ENCODE measurements around the gene OR10D3.

The OR10D3 gene

DNA sequence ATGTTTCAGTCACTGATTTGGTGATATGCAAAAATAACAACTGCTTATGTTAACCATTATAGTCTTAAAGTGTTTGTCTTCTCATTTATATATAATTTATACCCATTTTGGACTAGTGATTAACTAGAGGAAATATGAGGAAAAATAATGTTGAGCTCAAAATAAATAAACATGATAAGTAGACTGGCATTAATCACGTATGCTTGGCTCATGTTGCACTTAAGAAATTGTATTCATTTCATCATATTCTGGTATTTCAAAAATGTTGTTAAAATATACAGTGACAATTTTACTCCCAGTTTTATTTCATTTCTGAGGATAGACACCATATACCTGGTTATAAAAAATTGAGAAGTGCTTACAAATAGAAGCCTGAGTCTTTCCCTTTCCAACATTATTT is 3.8 kb upstream of the OR10D3 start:
- no peaks in the 10 kb centered on the region for H3K9me3 Mint-ChIP-seq
- no peak overlapping the region for H3K27ac Mint-ChIP-seq
- H3K4me3 Mint-ChIP-seq: no peak overlapping the region
- TF ChIP-seq, protein P1, sequence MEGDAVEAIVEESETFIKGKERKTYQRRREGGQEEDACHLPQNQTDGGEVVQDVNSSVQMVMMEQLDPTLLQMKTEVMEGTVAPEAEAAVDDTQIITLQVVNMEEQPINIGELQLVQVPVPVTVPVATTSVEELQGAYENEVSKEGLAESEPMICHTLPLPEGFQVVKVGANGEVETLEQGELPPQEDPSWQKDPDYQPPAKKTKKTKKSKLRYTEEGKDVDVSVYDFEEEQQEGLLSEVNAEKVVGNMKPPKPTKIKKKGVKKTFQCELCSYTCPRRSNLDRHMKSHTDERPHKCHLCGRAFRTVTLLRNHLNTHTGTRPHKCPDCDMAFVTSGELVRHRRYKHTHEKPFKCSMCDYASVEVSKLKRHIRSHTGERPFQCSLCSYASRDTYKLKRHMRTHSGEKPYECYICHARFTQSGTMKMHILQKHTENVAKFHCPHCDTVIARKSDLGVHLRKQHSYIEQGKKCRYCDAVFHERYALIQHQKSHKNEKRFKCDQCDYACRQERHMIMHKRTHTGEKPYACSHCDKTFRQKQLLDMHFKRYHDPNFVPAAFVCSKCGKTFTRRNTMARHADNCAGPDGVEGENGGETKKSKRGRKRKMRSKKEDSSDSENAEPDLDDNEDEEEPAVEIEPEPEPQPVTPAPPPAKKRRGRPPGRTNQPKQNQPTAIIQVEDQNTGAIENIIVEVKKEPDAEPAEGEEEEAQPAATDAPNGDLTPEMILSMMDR (IDR thresholded peaks at IDR 0.05; ENCODE audit: unreplicated experiment in 3 of 3): no peak
- H3K36me3 Mint-ChIP-seq (ENCODE audit: low read depth): no peaks in the 10 kb centered on the region
- H3K27me3 Mint-ChIP-seq (ENCODE audit: low read depth): no peaks in the 10 kb centered on the region
- H3K4me1 Mint-ChIP-seq: peaks cover 3% of the 10 kb centered on the region

DNA sequence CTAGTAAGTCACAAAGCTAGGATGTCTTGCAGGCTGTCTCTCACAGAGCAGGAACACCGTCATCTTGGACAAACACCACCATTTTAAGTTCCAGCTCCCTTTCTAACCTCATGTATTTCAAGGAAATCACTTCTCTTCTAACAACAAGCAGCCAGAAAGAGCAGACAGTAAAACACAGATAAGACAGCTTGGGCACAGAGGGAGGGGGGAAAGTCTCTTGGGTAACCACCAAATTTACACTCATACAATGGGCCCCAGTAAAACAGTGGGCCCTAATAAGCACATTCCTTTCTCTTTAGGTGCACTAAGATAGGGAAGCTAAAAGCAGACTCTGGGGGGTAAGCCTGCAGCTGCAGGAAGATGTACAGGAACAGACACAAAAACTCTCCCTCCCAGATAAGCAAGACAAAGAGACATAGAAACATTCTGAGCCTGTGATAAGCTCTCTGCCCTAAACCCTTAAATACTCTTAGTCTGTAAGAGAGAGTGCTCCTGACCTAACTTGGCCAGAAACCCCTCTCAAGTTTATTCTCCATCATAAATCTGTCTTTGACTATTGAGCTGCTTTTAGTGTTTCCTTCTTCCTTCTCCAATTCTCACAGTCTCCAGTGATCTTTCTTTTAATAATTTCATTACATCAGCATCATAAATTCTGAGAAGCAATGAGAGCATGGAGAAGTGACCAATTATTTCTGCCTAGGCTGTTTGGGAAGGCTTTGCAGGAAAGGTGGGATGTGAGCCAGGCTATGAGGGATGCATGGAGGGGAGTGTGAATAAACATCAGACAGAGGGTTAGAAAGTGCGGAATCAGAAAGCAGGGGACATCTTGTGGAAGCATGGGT is 7.4 kb downstream of the OR10D3 start:
- Mint-ChIP-seq H3K27me3 (ENCODE audit: low read depth) (no peaks in the 10 kb centered on the region), H3K36me3 (ENCODE audit: low read depth) (no peaks in the 10 kb centered on the region), H3K27ac (peak overlapping the region; percentile 86 to 95 (median 95)), H3K9me3 (no peaks in the 10 kb centered on the region), H3K4me1 (peaks cover 38% of the 10 kb centered on the region), H3K4me3 (peak overlapping the region; percentile 0 to 26 (median 4))
- TF ChIP-seq, protein P1 (IDR thresholded peaks at IDR 0.05; ENCODE audit: unreplicated experiment in 3 of 3): no peak

DNA sequence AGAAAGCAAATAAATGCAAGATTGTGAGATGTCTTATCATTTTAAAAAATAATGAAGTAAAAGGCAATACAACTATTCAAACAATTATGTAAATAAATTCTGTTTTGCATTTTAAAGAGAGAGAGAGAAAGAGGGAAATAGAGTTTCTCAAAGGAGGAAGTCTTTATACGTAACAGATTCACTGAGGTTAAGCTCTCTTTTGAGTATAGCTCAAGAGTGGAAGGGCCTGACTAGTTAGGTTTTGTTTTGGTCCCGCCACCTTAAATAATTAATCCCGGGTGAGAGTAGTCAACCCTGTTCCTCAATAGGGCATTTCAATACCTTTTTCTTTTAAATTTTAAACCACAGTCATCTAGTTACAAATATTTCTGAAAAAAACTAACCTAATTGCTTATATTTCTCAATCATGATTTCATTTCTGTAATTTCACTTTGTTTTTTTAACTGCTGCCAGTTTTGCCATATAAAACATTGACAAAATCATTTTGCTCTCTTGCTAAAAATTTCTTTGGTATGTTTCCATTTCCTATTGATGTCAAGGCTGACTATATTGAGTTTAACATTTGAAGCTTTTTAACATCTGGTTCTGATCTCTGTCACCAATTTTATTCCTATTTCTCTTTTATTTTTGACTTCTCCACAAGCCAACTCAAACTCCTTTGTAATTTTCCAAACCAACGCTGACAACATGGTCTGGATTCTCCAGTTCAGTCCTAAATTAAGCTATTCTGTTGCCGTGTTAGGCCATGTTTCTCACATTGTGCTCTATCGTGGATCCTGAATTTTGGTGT is 10.3 kb downstream of the OR10D3 start:
- TF ChIP-seq, protein P1 (IDR thresholded peaks at IDR 0.05; ENCODE audit: unreplicated experiment in 3 of 3): no peak
- H3K4me3 Mint-ChIP-seq: no peak overlapping the region
- peaks cover 38% of the 10 kb centered on the region for H3K4me1 Mint-ChIP-seq
- H3K9me3 Mint-ChIP-seq: no peaks in the 10 kb centered on the region
- H3K36me3 Mint-ChIP-seq (ENCODE audit: low read depth): no peaks in the 10 kb centered on the region
- H3K27ac Mint-ChIP-seq: peak overlapping the region; percentile 73 to 77 (median 73)
- no peaks in the 10 kb centered on the region for H3K27me3 Mint-ChIP-seq (ENCODE audit: low read depth)

DNA sequence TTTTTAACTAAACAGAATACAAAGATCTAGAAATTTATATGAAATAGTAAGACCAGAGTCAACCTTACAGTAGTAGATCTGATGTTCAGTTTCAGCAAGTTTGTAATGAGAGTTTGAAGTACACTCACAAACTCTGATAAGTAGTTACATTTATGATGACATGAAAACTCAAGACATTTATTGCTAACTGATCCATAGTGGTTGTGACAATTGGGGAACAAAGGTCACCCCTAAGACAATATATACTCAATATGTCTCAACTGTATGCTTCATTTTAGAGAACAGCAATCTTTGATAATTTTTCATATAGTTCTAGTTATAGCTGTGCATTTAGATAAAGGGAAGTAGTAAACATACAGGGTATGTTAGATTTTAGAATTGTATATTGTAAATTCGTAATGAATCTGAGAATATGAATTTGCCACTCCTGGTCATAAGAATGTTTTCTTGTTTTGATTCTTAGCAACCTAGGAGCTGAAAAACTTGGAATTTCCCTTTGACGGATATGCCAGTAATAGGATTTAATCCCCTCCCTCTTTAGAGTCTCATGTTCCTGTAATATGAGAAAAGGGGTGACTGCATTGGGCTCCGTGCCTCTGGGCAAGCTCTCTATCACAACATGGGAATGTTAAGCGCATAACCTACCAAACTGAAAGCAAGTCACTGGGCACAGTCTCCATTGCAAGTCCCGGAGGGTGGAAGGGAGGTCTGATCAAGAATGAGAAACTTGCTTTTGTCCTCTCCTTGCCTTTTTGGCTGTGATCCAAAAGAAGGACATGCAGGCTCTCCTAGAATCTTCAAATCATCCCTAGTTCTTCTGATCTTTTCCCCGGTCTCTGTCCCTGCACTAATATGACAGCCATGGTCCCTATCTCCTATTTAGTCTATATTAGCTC is 11.4 kb downstream of the OR10D3 start:
- TF ChIP-seq, protein P1 (IDR thresholded peaks at IDR 0.05; ENCODE audit: unreplicated experiment in 3 of 3): no peak
- peak overlapping the region in 1 of 3 experiments; percentile 43 for H3K4me3 Mint-ChIP-seq

DNA sequence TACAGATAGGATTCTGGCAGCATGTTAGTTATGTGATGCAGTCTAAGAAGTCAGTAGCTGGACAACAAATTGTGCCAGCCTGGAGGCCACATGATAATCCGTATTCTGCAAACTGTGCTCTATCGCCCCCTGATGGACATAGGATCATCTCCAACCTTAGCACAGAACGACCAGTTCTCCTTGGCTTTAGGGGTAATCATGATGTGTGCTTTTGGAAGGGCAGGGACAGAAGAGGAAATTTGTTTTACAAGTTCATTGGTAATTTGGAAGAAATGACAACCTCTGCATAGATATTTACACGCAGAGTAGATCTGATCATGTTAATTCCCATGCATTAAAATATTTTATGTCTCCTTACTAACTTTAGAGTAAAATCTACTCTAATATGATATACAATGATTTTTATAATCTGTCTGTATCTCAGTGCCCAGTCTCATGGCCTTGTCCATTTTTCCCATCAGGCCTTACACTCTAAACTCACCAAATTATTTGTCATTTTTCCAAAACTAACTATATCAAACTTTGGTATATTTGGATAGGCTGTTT is 12.1 kb downstream of the OR10D3 start:
- Mint-ChIP-seq H3K4me1 (peaks cover 24% of the 10 kb centered on the region), H3K4me3 (peak overlapping the region in 1 of 3 experiments; percentile 43), H3K36me3 (ENCODE audit: low read depth) (no peaks in the 10 kb centered on the region), H3K9me3 (peaks cover 2% of the 10 kb centered on the region), H3K27ac (peak overlapping the region in 1 of 3 experiments; percentile 73), H3K27me3 (ENCODE audit: low read depth) (no peaks in the 10 kb centered on the region)
- TF ChIP-seq, protein P1 (IDR thresholded peaks at IDR 0.05; ENCODE audit: unreplicated experiment in 3 of 3): peak; percentile 16 to 51 (median 30)

More for the DNA sequence above, 11.4 kb downstream of the OR10D3 start:
- Mint-ChIP-seq H3K36me3 (ENCODE audit: low read depth) (no peaks in the 10 kb centered on the region), H3K27ac (peak overlapping the region; percentile 73 to 77 (median 73)), H3K27me3 (ENCODE audit: low read depth) (no peaks in the 10 kb centered on the region), H3K4me1 (peaks cover 32% of the 10 kb centered on the region), H3K9me3 (peaks cover 2% of the 10 kb centered on the region)
